GM13977 (cell line): Measurements from ENCODE around the gene TUBGCP6.

ENCODE experiments used
- DNase-seq: peaks from one replicate; pipeline ENCODE4 v3.0.0; 2012; ENCODE audit warnings: low spot score
- in situ Hi-C: fragments of 300-500 bp; cut with MboI; formaldehyde crosslinking; loops from one replicate; pipeline ENCODE4 v1.12.0; 2022; ENCODE audit warnings: low sequenced_read_pairs, low pct_unique_long_range_greater_than_20kb, mixed read lengths, inconsistent platforms; ENCODE audit not compliant: unreplicated experiment
- TF ChIP-seq, protein P1 (sequence below): IDR thresholded peaks from 2 replicates; pipeline ENCODE4 v1.5.1; 2012; ENCODE audit warnings: mild to moderate bottlenecking, control low read depth; ENCODE audit not compliant: insufficient read depth; ENCODE audit errors: extremely low read depth, missing control alignments

Gene TUBGCP6

DNA sequence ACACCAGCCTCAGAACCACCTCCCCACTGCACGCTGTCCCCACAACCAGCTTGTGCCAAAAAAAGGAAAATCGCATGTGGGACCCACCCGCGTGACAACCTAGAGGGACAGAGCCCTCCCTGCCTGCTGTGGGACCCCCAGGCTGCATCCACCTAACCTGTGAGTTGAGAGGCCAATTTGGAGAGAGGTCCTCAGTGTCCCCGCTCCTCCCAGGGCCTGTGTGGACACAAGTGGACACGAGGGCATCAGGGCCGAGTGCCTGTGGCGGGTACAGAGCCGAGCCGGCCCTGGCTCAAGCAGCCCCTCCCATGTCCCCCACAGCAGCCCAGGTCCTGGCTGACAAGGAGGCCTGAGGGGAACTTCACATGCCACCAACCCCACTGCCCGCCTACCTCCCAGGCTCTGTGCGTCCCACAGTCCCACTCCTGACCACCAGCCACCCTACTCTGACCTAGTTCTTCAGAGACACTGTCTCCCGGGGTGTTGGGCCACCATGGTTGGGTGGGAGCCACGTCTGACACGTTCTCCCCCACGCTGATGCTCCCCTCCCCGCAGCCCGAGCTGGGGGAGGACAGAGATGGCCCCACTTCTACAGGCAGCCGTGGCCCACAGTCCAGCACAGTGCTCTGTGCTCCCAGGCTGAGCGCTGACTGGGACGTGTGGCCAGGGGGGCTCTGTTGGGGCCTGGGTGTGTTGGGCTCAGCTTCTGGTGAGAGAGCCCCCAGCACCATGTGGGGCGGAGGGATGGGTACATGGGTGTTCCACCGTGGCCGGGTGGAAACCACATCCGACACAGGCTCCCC lies 24.8 kb downstream of the TUBGCP6 start:
- in situ Hi-C loops: no loop called here

DNA sequence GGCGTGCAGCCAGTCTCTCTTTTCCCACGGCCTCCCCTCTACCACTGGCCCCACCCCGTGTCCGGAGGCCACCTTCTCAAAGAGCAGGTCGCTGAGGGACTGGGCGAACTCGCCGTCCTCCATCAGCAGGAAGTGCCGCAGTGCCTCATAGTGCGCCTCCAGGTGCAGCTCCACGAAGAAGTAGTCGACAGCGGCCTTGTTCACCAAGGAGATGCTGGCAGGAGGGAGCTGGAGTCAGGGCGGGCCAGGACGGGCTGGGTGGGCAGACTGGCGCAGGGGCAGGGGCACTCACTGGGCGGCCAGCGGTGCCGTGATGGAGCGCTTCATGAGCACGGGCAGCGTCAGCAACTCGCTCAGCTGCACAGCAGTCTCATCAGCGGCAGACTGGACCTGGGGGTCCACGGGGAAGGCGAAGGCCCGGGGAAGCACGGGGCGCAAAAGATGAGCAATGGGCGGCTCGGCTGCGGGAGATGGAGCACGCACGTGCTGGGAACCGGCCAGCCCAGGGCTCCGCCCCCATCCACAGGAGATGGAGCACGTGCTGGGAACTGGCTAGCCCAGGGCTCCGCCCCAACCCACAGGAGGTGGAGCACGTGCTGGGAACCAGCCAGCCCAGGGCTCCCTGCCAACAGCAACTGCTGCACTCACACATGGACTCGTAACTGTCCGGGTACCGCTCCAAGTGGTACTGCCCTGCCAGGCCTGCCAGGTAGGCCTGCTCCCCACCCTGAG lies 25.7 kb downstream of the TUBGCP6 start:
- in situ Hi-C loops: no loop called here
- no peak for DNase-seq
- TF ChIP-seq, protein P1, sequence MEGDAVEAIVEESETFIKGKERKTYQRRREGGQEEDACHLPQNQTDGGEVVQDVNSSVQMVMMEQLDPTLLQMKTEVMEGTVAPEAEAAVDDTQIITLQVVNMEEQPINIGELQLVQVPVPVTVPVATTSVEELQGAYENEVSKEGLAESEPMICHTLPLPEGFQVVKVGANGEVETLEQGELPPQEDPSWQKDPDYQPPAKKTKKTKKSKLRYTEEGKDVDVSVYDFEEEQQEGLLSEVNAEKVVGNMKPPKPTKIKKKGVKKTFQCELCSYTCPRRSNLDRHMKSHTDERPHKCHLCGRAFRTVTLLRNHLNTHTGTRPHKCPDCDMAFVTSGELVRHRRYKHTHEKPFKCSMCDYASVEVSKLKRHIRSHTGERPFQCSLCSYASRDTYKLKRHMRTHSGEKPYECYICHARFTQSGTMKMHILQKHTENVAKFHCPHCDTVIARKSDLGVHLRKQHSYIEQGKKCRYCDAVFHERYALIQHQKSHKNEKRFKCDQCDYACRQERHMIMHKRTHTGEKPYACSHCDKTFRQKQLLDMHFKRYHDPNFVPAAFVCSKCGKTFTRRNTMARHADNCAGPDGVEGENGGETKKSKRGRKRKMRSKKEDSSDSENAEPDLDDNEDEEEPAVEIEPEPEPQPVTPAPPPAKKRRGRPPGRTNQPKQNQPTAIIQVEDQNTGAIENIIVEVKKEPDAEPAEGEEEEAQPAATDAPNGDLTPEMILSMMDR: no peak

More for the DNA sequence above, 24.8 kb downstream of the TUBGCP6 start:
- TF ChIP-seq, protein P1: no peak
- DNase-seq: no peak

GRCh38 chr22:50218153-50218995 lies 26.4 kb downstream of the TUBGCP6 start:
- TF ChIP-seq, protein P1: no peak
- no peak for DNase-seq
- in situ Hi-C loops: no loop called here

- in situ Hi-C loops: no loop called here
- TF ChIP-seq, protein P1: no peak
- no peak for DNase-seq
Observed at GRCh38 chr22:50217543-50218152, 27.2 kb downstream of the TUBGCP6 start.

- in situ Hi-C loops: no loop called here
- DNase-seq: no peak
- TF ChIP-seq, protein P1: no peak
Observed at GRCh38 chr22:50216684-50217520, 27.9 kb downstream of the TUBGCP6 start.
